ENCODE measurements around the gene KIAA1191. TPM values are rescaled to one million over a fixed set of nuclear protein-coding genes. Genes with fewer than 3 reads are reported as not detected.

Gene KIAA1191
- total RNA-seq, 1 experiment from 2014 or later = 128 TPM

DNA sequence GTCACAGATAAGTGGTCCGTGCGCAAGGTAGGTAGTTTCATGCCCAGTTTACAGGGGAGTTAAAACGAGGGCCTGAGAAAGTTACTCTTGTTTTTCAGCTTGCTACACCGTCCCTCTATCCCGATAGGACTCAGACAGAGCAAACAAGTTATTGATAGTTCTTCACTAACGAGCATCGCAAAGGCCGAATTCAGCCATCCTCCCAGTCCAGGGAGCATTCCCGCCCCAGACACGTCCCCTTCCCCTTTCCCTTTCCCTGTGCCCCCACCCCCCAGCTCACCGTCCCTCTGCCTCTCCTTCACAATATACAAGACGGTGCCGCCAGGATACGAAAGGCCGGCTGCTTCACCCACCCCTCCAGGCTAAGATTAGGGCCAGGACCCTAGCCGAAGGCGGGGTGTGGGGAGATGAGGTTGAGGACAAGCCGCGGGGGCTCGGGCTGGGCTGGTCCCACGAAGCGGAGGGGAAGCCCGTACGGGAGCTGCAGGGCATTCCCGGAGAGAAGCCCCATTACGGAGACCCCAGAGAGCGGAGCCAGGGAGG lies 599 bp downstream of the KIAA1191 start:
- H3K14ac ChIP-seq (ENCODE audit: insufficient read depth, low read length) = peak overlapping the region; percentile 93
- H2BK20ac ChIP-seq (ENCODE audit: low read depth, low read length, poor library complexity, severe bottlenecking) = no peak overlapping the region
- H4K5ac ChIP-seq (ENCODE audit: insufficient read length, low read depth, low read length) = no peak overlapping the region
- H3K27me3 ChIP-seq (ENCODE audit: insufficient read depth, low read length) = peaks cover 7% of the 10 kb centered on the region; the same call in 1 of the 2 replicates
- Mint-ChIP-seq H3K36me3 (ENCODE audit: insufficient read depth in 1 of 3, low read depth in 3 of 3) (peaks cover 16 to 35% (median 29%) of the 10 kb centered on the region in 3 experiments), H3K4me1 (peaks cover 11 to 16% of the 10 kb centered on the region in 2 experiments), H3K27me3 (ENCODE audit: low read depth) (peaks cover 36% of the 10 kb centered on the region), H3K27ac (peak overlapping the region in 2 of 3 experiments; percentile 90 to 100; a peak in 3 of 7 replicates), H3K9me3 (no peaks in the 10 kb centered on the region), H3K4me3 (peak overlapping the region; percentile 98 to 99)
- WGBS (ENCODE audit: extremely low coverage, insufficient read length, low lambda C conversion rate) = no CpG with 5 or more reads among the region's 27 CpGs
- peak overlapping the region; percentile 15 for H3K18ac ChIP-seq (ENCODE audit: insufficient read length, low read depth, low read length)
- no peak overlapping the region for H2AK5ac ChIP-seq (ENCODE audit: insufficient read length, low read length)
- peak overlapping the region; percentile 85 for H3K9ac ChIP-seq (ENCODE audit: extremely low read depth, insufficient read length, low read length)
- no peak for DNase-seq
- no peak overlapping the region for H3K56ac ChIP-seq (ENCODE audit: insufficient read length, low read depth, low read length)
- no peak overlapping the region for H2BK15ac ChIP-seq (ENCODE audit: low read depth, low read length)
- peaks cover 16% of the 10 kb centered on the region for H3K23me2 ChIP-seq (ENCODE audit: insufficient read length, low read depth, low read length, poor library complexity, severe bottlenecking)
- no peak overlapping the region for H3K27ac ChIP-seq (ENCODE audit: insufficient read length, low read depth, low read length)
- peaks cover 8% of the 10 kb centered on the region; the same call in 1 of the 2 replicates for H3K79me2 ChIP-seq (ENCODE audit: insufficient read depth, low read length)
- H2BK5ac ChIP-seq (ENCODE audit: insufficient read length, low read length) = no peak overlapping the region
- H2BK120ac ChIP-seq (ENCODE audit: low read depth, low read length, poor library complexity, severe bottlenecking) = no peak overlapping the region
- H3K79me1 ChIP-seq (ENCODE audit: insufficient read depth, low read depth, low read length, poor library complexity, severe bottlenecking) = no peaks in the 10 kb centered on the region
- no peaks in the 10 kb centered on the region; the same call in 1 of the 2 replicates for H3K4me1 ChIP-seq (ENCODE audit: insufficient read depth, low read length)
- H3K4ac ChIP-seq (ENCODE audit: low read depth, low read length) = no peak overlapping the region
- no peak overlapping the region for H2BK12ac ChIP-seq (ENCODE audit: insufficient read length, low read depth, low read length)
- H4K8ac ChIP-seq (replicated peaks; ENCODE audit: insufficient read length, low read depth, low read length) = no peak overlapping the region
- no peaks in the 10 kb centered on the region for H3K9me3 ChIP-seq (ENCODE audit: control insufficient read depth, low read depth, low read length)
- no peak overlapping the region for H3T11ph ChIP-seq (ENCODE audit: low read length)
- no peaks in the 10 kb centered on the region for H4K20me1 ChIP-seq (ENCODE audit: control insufficient read depth, insufficient read depth, insufficient read length)
- TF ChIP-seq, protein P1, sequence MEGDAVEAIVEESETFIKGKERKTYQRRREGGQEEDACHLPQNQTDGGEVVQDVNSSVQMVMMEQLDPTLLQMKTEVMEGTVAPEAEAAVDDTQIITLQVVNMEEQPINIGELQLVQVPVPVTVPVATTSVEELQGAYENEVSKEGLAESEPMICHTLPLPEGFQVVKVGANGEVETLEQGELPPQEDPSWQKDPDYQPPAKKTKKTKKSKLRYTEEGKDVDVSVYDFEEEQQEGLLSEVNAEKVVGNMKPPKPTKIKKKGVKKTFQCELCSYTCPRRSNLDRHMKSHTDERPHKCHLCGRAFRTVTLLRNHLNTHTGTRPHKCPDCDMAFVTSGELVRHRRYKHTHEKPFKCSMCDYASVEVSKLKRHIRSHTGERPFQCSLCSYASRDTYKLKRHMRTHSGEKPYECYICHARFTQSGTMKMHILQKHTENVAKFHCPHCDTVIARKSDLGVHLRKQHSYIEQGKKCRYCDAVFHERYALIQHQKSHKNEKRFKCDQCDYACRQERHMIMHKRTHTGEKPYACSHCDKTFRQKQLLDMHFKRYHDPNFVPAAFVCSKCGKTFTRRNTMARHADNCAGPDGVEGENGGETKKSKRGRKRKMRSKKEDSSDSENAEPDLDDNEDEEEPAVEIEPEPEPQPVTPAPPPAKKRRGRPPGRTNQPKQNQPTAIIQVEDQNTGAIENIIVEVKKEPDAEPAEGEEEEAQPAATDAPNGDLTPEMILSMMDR (conservative IDR thresholded peaks at IDR 0.05) = no peak
- no peak overlapping the region for H4K91ac ChIP-seq (ENCODE audit: insufficient read length, low read depth, low read length)
- no peak overlapping the region for H3K23ac ChIP-seq (ENCODE audit: insufficient read length, low read depth, low read length)
- peak overlapping the region; percentile 70 for H3K4me2 ChIP-seq (ENCODE audit: insufficient read depth, insufficient read length, low read length)
- H2AFZ ChIP-seq (ENCODE audit: low read length) = no peak overlapping the region

All from H9 (cell line).